ENCODE results near the gene ARHGAP32.

Gene ARHGAP32

GRCh38 chr11:128947773-128948172, 244.4 kb downstream of the ARHGAP32 start:
- no peak for ATAC-seq

DNA sequence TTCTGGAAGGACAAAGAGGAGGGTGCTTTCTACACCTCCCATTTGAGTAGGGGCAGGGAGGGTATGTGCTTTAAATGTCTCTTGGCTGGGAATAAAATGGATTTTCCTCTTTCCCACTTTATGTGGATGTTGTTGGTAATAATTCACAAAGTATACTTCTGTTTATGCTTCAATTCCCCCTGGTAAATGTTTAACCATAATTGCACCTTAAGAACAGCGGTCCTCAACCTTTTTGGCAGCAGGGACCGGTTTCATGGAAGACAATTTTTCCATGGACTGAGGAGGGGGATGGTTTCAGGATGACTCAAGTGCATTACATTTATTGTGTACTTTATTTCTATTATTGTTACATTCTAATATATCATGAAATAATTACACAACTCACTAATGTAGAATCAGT, 245.5 kb downstream of the ARHGAP32 start:
- ATAC-seq: no peak

GRCh38 chr11:128943428-128943976, 248.6 kb downstream of the ARHGAP32 start:
- no peak for ATAC-seq

DNA sequence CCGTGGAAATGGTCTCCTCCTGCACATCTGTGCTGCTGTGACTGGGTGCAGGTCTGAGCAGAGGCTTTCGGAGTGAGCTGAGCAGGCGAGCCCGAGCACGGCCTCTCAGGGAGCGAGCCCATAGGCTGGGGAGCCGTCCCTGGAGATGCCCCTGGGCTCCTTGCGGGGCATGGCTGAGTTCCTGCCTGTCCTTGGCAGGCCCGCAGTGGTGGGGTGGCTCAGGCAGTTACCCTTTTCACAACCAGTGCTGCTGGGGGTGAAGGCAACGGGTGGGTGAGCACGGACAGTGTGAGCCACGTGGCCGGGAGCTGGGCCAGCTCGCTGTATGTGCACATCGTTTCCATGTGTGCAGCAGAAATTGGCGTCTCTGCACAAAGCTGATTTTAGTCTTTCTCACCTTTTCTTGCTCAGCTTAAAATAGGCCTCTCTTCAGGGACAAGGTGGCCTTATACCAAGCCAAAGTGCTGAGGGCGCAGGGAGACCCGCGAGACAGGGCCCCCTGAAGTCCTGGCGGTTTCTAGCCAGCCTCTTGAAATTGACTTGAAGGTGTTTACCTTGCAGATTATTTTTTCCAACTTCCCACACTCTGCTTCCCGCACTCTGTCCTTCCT, 249.2 kb downstream of the ARHGAP32 start, which contains the start of gene TP53AIP1:
Gene TP53AIP1 (minus strand): TSS at position 55 of the 611 bp plus-strand sequence. CDS start 5,053 bp downstream, outside the sequence.
- ATAC-seq: no peak

- no peak for ATAC-seq
Observed at GRCh38 chr11:128942272-128942612, 249.9 kb downstream of the ARHGAP32 start.

DNA sequence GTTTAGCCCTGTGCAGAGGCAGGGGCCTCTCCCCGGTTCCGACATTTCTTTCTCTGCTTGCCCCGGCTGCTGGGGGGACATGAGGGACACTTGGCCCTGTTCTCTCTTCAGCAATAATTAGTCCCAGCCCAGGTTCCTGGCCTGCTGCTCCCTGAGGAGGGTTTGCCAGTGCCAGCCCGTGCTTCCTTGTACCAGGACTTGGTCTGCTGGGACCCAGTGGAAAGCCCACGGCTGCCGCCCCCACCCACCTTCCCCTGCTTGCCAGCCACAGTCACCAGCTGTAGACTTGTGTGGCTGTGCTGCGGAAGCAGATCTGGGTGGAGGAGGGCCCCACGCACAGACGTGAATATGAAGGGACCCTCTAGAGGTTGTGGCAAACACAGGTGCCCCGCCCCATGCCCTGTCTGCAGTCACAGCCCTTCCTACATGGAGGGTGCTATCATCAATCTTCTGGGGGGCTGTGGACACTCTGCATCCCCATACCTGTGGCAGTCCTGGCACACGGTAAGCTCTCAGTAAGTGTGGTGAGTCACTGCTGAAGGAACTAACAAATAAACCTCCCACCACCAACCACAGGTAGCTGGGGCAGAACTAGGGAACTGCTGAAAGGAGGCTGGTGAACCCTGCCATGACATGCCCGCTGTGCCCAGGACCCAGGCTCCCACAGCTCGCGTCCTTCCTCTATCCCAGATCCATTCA, 250.4 kb downstream of the ARHGAP32 start:
- ATAC-seq: no peak

- no peak for ATAC-seq
Observed at GRCh38 chr11:128941110-128941509, 251.0 kb downstream of the ARHGAP32 start.

DNA sequence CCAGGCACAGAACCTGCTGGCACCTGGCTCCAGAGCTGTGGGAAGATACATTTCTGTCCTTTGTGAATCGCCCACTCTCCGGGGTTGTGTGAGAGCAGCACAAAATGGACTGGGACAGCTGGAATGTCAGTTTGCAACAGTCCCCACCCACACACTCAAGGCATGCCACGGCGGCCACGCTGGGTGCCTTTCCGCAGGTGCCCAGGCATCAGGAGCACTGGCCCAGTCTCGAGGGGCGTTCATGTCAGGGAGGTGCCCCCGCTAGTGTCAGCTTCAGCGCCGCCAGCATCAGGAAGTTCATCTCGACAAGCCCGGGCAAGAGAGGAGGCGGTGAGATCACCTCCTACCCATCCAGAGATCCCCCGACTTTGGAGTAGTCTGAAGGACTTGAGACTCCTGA, 251.5 kb downstream of the ARHGAP32 start:
- no peak for ATAC-seq

DNA sequence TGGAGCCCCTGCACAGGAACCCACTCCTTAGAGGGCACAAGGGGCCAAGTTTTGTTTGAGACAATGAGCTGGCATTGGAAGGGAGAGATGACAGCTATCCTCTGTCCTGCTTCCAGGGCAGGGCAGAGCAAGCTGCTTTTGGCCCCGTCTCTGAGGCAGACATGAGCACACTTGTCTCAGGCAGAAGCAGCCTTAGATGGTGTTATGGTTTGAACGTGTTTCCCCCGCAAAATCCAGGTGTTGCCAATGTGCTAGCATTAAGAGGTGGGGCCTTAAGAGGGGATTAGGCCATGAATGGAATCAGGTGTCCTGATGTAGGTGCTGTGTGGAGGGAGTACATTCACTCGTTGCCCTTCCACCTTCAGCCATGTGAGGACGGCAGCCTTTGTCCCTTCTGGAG, 252.0 kb downstream of the ARHGAP32 start:
- no peak for ATAC-seq

GRCh38 chr11:128939591-128939990, 252.5 kb downstream of the ARHGAP32 start:
- no peak for ATAC-seq

DNA sequence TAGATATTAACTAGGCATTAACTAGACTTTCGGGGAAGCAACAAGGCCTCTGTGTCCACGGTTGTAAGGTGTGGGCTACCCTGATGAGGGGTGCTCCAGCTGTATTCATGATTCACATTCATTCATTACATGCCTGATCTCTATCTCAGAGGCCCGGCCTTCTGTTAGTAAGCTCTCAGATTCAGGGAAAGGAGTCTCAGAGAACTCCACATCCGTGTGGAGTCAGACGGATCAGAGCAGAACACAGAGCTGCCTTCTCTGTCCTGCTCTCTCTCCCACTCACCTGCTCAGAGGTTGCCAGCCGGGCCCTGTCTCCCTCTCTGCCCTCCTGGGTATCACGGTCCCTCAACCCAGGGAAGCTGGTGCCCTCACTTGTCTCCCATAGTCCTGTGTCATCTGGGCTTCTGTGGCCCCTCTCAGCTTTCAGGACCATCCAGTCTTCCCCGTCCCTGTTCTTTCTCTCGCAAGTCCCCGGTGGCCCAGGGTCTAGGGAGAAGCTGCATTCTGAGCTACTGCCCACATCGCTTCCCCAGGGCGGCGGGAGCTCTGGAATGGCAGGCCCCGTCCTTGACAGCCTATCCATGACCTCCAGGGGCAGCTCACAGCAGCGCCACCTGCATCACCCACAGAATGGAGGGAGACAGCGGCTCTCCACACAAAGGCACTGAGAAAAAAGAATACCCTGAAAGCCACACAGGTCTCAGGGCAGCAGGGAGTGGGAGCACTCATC, 253.8 kb downstream of the ARHGAP32 start:
- no peak for ATAC-seq

DNA sequence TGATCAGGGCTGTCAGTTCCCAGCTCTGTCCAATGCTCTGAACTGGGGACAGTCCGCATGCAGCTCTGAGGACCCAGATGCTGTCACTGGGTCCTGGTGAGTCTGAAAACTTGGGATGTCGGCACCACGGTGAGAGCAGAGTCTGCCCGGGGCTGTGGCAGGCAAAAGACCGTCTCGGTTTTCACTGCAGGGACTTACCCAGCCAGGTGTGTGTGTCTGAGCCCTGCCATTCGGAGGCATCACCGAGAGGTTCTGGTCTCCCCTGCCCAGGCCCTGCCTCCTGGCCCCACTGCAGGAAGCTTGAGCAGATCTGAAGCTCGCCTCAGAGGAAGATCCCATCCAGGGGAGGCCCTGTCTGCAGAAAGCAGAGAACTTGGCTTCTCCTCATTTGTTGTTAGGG, 254.6 kb downstream of the ARHGAP32 start:
- ATAC-seq: no peak

- ATAC-seq: no peak
Observed at GRCh38 chr11:128936606-128937251, 255.4 kb downstream of the ARHGAP32 start.

DNA sequence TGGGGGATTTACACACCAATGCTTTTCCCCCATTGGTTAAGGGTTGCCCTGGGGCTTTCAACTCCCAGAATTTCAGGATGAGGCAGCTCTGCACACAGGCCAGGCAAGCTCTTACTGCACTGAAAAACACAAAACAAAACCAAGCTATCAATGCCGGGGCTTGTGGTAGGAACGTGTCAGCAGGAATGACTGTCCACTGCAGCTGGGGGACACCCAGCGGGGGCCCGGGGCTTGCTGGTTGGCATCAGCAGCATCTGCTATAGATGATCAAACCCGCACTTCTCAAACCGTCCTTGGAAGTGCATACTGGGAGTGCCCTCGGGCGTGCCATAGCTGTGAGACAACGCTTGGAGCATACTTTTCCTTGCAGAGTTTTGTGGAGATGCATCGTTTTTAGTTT, 257.2 kb downstream of the ARHGAP32 start:
- no peak for ATAC-seq

DNA sequence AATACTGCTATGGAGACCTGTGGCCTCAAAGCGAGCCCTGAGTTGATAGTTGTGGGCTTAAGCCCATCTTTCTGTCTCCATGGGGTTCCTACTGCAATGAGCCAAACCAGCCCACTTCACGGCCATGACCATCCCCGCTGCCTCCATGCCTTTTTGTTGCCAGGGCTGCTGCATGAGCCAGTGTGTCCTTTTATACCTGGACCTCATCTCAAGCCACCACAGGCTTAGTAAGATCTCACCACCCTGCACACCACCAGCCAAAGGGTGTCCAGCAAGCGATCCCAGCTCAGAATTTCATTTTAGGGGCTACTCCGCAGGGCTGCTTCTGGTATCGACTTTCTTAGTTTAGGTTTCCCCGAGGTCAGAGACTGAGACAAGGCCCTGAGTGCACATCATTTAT, 257.8 kb downstream of the ARHGAP32 start:
- no peak for ATAC-seq

DNA sequence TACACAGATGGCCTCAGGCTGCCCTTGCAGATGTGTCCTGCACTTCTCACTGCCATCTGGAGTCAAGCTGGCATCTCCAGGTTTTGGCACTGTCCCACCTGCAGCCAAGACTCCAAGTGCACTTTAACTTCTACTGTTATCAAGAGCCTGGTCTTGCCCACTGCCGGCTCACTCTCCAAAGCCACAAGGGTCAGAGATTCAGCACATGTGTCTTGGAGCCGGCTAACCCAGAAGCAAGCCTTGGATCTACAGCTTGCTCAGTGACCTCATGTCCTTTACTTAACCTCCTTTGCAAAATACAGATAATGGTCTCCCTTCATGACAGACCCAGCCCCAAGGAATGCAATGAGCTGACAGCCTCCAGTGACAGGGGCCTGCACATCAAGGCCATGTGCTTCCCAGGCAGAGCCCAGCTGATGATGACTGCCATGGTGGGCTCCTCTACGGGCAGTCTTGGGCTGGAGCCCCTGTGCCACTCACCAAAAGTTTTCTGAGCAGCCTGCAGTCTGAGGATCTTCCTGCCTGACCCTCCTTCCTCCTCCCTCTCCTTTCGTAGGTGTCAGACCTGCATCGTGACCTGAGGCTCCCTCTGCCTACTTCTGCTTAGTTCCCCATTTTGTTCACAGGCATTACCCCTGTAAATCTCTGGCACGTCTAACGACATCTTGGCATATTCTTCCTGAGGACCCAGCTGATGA, 258.5 kb downstream of the ARHGAP32 start:
- no peak for ATAC-seq

GRCh38 chr11:128931668-128932067, 260.5 kb downstream of the ARHGAP32 start:
- no peak for ATAC-seq

DNA sequence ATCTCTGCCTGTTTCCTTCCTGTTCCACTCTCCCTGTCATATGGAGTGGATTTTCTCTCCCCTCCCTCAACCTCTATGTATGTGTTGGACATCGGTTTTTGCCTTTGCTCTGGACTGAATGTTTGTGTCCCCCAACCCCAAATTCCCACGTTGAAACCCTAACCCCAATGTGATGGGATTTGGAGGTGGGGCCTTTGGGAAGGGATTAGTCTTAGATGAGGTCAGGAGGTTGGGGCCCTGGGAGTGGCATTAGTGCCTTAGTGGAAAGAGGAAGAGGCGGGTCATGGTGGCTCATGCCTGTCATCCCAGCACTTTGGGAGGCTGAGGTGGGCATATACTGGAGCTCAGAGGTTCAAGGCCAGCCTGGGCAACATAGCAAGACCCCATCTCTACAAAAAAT, 261.1 kb downstream of the ARHGAP32 start:
- no peak for ATAC-seq

- ATAC-seq: no peak
Observed at GRCh38 chr11:128929991-128930390, 262.1 kb downstream of the ARHGAP32 start.

- peak in 1 of 2 donors; percentile 5 for ATAC-seq
Observed at GRCh38 chr11:128929468-128929867, 262.7 kb downstream of the ARHGAP32 start.

GRCh38 chr11:128928400-128928799, 263.7 kb downstream of the ARHGAP32 start:
- ATAC-seq: peak; percentile 37 to 38

- no peak for ATAC-seq
Observed at GRCh38 chr11:128927683-128928336, 264.3 kb downstream of the ARHGAP32 start.
